ENCODE data around the gene MXI1. TPM values are rescaled to one million over a fixed set of nuclear protein-coding genes. Genes with fewer than 3 reads are reported as not detected.

The MXI1 gene
- total RNA-seq, 2 experiments from 2014 or later, result 11.7 to 22.3 TPM

DNA sequence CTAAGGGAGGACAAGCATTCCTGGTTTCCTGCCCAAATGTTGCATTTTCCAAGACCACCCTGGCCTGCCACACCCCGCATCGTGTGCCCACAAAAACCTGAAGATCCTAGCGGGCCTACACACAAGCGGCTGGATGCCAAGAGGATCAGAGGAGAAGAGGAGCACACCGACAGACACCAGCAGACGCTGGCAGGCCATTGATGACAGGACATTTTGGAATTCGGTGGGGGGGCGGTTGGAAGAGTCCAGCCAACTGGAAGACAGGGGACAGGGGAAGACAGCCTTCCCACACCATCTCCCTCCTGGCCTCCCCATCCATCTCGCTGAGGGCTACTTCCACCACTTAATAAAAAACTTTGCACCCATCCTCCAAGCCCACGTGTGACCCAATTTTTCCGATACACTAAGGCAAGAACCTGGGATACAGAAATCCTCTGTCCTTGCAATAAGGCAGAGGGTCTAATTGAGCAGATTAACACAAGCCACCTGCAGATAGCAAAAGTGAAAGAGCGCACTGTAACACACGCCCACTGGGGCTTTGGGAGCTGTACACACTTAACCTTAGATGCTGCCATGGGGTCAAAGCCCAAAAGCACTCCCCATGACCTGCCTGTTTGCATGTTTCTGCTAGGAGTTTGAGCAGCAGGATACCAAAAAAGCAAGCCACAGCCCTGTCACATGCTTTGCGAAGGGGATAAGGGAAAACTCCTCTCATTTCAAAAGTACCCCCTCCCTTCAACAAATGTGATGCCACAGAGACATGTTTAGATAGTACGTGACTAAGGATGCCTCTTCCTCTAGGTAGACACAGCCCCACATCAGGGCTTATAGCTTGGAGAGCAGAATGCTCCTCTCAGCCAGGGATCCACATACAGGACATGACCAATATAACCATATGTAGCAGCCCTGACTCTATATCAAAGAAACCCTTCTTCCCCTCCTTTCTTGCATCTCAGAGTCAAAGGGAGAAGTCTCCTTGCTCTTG is 110.8 kb downstream of the MXI1 start:
- Histone ChIP-seq H2AFZ (ENCODE audit: low read length) (no peak overlapping the region), H3K9me2 (ENCODE audit: insufficient read depth, low read length) (no peaks in the 10 kb centered on the region), H3K36me3 (ENCODE audit: insufficient read depth, low read length) (no peaks in the 10 kb centered on the region), H3K4me2 (ENCODE audit: low read length) (no peak overlapping the region), H3K4me3 (ENCODE audit: low read depth, low read length, poor library complexity, severe bottlenecking) (no peak overlapping the region), H3K27ac (ENCODE audit: low read depth, low read length, poor library complexity, severe bottlenecking) (no peak overlapping the region), H4K20me1 (ENCODE audit: insufficient read depth, low read length) (no peaks in the 10 kb centered on the region), H3K79me2 (ENCODE audit: insufficient read depth, low read depth, low read length) (no peaks in the 10 kb centered on the region), H3K4me1 (ENCODE audit: insufficient read depth, low read length, poor library complexity, severe bottlenecking) (peaks cover 7% of the 10 kb centered on the region), H3K9me3 (ENCODE audit: low read length) (peaks cover 15% of the 10 kb centered on the region; the same call in 1 of the 2 replicates)
- no peak for DNase-seq (ENCODE audit: low spot score)
- intact Hi-C loops (cut with micrococcal nuclease; ENCODE audit: unreplicated experiment), result no loop called here
- ChIA-PET CTCF (ENCODE audit: unreplicated experiment) (no interaction called here), POLR2A (interaction anchor here (0.9 to 1.5 kb wide), 3 partner anchors 10 to 281 kb away, joined by 4 to 5 read pairs (median 4); no protein-coding TSS in a partner anchor)
- TF ChIP-seq, protein P1, sequence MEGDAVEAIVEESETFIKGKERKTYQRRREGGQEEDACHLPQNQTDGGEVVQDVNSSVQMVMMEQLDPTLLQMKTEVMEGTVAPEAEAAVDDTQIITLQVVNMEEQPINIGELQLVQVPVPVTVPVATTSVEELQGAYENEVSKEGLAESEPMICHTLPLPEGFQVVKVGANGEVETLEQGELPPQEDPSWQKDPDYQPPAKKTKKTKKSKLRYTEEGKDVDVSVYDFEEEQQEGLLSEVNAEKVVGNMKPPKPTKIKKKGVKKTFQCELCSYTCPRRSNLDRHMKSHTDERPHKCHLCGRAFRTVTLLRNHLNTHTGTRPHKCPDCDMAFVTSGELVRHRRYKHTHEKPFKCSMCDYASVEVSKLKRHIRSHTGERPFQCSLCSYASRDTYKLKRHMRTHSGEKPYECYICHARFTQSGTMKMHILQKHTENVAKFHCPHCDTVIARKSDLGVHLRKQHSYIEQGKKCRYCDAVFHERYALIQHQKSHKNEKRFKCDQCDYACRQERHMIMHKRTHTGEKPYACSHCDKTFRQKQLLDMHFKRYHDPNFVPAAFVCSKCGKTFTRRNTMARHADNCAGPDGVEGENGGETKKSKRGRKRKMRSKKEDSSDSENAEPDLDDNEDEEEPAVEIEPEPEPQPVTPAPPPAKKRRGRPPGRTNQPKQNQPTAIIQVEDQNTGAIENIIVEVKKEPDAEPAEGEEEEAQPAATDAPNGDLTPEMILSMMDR (conservative IDR thresholded peaks at IDR 0.05; ENCODE audit: low read length), result no peak
- no peak for TF ChIP-seq EZH2phosphoT487 (IDR thresholded peaks at IDR 0.05; ENCODE audit: borderline replicate concordance, low read depth, low read length)
- BruUV-seq (replicated peaks), result no TSS peak

DNA sequence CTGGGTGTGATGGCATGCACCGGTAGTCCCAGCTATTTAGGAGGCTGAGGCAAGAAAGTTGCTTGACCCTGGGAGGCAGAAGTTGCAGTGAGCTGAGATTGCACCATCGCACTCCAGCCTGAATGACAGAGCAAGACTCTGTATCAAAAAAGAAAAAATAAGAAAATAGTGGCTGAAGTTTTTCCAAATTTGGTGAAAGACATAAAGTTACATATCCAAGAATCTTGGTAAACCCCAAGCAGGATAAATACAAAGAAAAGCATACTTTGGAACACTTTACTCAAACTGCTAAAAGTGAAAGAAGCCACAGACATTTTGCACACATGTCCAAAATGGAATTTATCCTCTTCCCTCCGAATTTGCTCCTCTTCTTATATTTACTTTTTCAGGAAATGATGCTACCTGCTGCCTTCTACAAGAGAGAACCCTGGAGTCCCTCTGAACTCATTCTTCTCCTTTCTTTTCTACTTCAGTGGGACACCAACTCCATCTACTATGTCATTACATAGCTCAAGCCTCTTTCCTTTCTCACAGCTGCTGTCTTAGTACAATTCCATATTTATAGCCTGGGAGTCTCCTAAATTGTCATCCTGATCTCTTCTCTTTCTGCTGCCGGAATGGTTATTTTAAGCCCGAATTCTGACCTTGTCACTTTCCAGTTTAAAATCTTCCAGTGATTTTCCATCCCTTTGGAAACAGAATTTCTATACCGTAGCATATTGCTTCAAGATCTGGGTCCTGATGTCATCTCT is 114.6 kb downstream of the MXI1 start:
- TF ChIP-seq, protein P1 (conservative IDR thresholded peaks at IDR 0.05; ENCODE audit: low read length), result no peak
- no peak for TF ChIP-seq EZH2phosphoT487 (IDR thresholded peaks at IDR 0.05; ENCODE audit: borderline replicate concordance, low read depth, low read length)
- ChIA-PET CTCF (ENCODE audit: unreplicated experiment) (no interaction called here), POLR2A (interaction anchor here (0.6 to 1.8 kb wide), 4 partner anchors 10 to 226 kb away, joined by 3 to 7 read pairs (median 4); no protein-coding TSS in a partner anchor)
- Histone ChIP-seq H3K9me3 (ENCODE audit: low read length) (peaks cover 15% of the 10 kb centered on the region; the same call in 1 of the 2 replicates), H4K20me1 (ENCODE audit: insufficient read depth, low read length) (no peaks in the 10 kb centered on the region), H3K9me2 (ENCODE audit: insufficient read depth, low read length) (no peaks in the 10 kb centered on the region), H3K4me2 (ENCODE audit: low read length) (no peak overlapping the region), H3K79me2 (ENCODE audit: insufficient read depth, low read depth, low read length) (no peaks in the 10 kb centered on the region), H3K27ac (ENCODE audit: low read depth, low read length, poor library complexity, severe bottlenecking) (no peak overlapping the region), H3K4me3 (ENCODE audit: low read depth, low read length, poor library complexity, severe bottlenecking) (no peak overlapping the region), H3K36me3 (ENCODE audit: insufficient read depth, low read length) (no peaks in the 10 kb centered on the region), H2AFZ (ENCODE audit: low read length) (no peak overlapping the region), H3K4me1 (ENCODE audit: insufficient read depth, low read length, poor library complexity, severe bottlenecking) (no peaks in the 10 kb centered on the region)
- no peak for DNase-seq (ENCODE audit: low spot score)
- intact Hi-C loops (cut with micrococcal nuclease; ENCODE audit: unreplicated experiment), result no loop called here
- no TSS peak for BruUV-seq (replicated peaks)

Measured in OCI-LY7 (cell line).